HepG2 (cell line): ENCODE results near the gene NCAPD2. TPM values are rescaled to one million over a fixed set of nuclear protein-coding genes. Genes with fewer than 3 reads are reported as not detected.

Experiments used
- CHCHD3 ChIP-seq: sonication (generic); formaldehyde crosslinking; IDR thresholded peaks from 2 replicates; pipeline ENCODE4 v1.8.0; 2022; ENCODE audit warnings: mild to moderate bottlenecking, missing genetic modification reagents, moderate library complexity
- CSRNP2 ChIP-seq: sonication (generic); formaldehyde crosslinking; conservative IDR thresholded peaks from 2 replicates; pipeline ENCODE4 v1.8.0; 2022; ENCODE audit warnings: low read depth, missing genetic modification reagents
- FOXP4 ChIP-seq: sonication (generic); formaldehyde crosslinking; IDR thresholded peaks from 2 replicates; pipeline ENCODE4 v1.4.0; 2020; ENCODE audit warnings: missing genetic modification reagents
- HMG20A ChIP-seq: IDR thresholded peaks from 2 replicates; pipeline ENCODE4 v1.6.1; 2016; ENCODE audit warnings: borderline replicate concordance
- HMGA1 ChIP-seq: sonication (generic); formaldehyde crosslinking; conservative IDR thresholded peaks from 2 replicates; pipeline ENCODE4 v1.4.0; 2020; ENCODE audit warnings: missing genetic modification reagents
- JARID2 ChIP-seq: sonication (generic); formaldehyde crosslinking; IDR thresholded peaks from 2 replicates; pipeline ENCODE4 v1.8.1; 2023; ENCODE audit warnings: missing genetic modification reagents, inconsistent platforms; ENCODE audit not compliant: insufficient replicate concordance
- MXD3 ChIP-seq: IDR thresholded peaks from 2 replicates; pipeline ENCODE4 v1.6.1; 2016; ENCODE audit warnings: mild to moderate bottlenecking, missing biosample characterization, missing genetic modification reagents
- NFIC ChIP-seq: IDR thresholded peaks from 2 replicates; pipeline ENCODE4 v1.6.1; 2012; ENCODE audit warnings: mild to moderate bottlenecking, low read length, inconsistent platforms
- PTBP1 ChIP-seq: fragments of 200-400 bp; formaldehyde crosslinking; IDR thresholded peaks from 2 replicates; pipeline ENCODE4 v1.6.1; 2018; ENCODE audit warnings: low read length, low read depth; ENCODE audit not compliant: poor library complexity, severe bottlenecking
- RORA ChIP-seq: sonication (generic); formaldehyde crosslinking; IDR thresholded peaks from 2 replicates; pipeline ENCODE4 v1.5.0; 2020; ENCODE audit warnings: mild to moderate bottlenecking, missing genetic modification reagents, moderate library complexity
- SIN3B ChIP-seq: fragments of 150-350 bp; IDR thresholded peaks from 2 replicates; pipeline ENCODE4 v1.6.1; 2014; ENCODE audit warnings: low read length
- SMAD1 ChIP-seq: sonication (generic); formaldehyde crosslinking; IDR thresholded peaks from 2 replicates; pipeline ENCODE4 v1.4.0; 2020; ENCODE audit warnings: missing genetic modification reagents, low read depth, mild to moderate bottlenecking, borderline replicate concordance
- SMARCC2 ChIP-seq: fragments of 450-650 bp; IDR thresholded peaks from 2 replicates; pipeline ENCODE4 v1.6.1; 2017; ENCODE audit warnings: antibody characterized with exemption, mild to moderate bottlenecking
- TBP ChIP-seq: sonication (generic); formaldehyde crosslinking; IDR thresholded peaks from 2 replicates; pipeline ENCODE4 v1.5.0; 2020; ENCODE audit warnings: missing genetic modification reagents
- ZBTB34 ChIP-seq: sonication (generic); formaldehyde crosslinking; IDR thresholded peaks from 2 replicates; pipeline ENCODE4 v1.8.0; 2022; ENCODE audit warnings: mild to moderate bottlenecking, missing genetic modification reagents
- ZBTB8A ChIP-seq: sonication (generic); formaldehyde crosslinking; IDR thresholded peaks from 2 replicates; pipeline ENCODE4 v1.4.0; 2020; ENCODE audit warnings: mild to moderate bottlenecking, low read depth, missing genetic modification reagents, borderline replicate concordance
- ZNF124 ChIP-seq: sonication (generic); formaldehyde crosslinking; IDR thresholded peaks from 2 replicates; pipeline ENCODE4 v1.4.0; 2020; ENCODE audit warnings: missing genetic modification reagents
- ZNF20 ChIP-seq: sonication (generic); formaldehyde crosslinking; IDR thresholded peaks from 2 replicates; pipeline ENCODE4 v1.4.0; 2020; ENCODE audit warnings: mild to moderate bottlenecking, moderate library complexity, missing genetic modification reagents
- ZNF224 ChIP-seq: sonication (generic); formaldehyde crosslinking; IDR thresholded peaks from 2 replicates; pipeline ENCODE4 v1.5.0; 2020; ENCODE audit warnings: mild to moderate bottlenecking, missing genetic modification reagents
- ZNF263 ChIP-seq: sonication (generic); formaldehyde crosslinking; IDR thresholded peaks from 2 replicates; pipeline ENCODE4 v1.4.0; 2020; ENCODE audit warnings: missing genetic modification reagents
- ZNF354B ChIP-seq: sonication (generic); formaldehyde crosslinking; IDR thresholded peaks from 2 replicates; pipeline ENCODE4 v1.8.0; 2022; ENCODE audit warnings: mild to moderate bottlenecking, missing genetic modification reagents
- ZNF639 ChIP-seq: conservative IDR thresholded peaks from 2 replicates; pipeline ENCODE4 v1.6.1; 2018; ENCODE audit warnings: missing genetic modification reagents
- ZNF709 ChIP-seq: sonication (generic); formaldehyde crosslinking; IDR thresholded peaks from 2 replicates; pipeline ENCODE4 v1.5.0; 2020; ENCODE audit warnings: mild to moderate bottlenecking, missing genetic modification reagents
- ZNF720 ChIP-seq: sonication (generic); formaldehyde crosslinking; IDR thresholded peaks from 2 replicates; pipeline ENCODE4 v1.4.0; 2020; ENCODE audit warnings: missing genetic modification reagents
- polyA plus RNA-seq, 8 experiments: library from polyadenylated mRNA; depleted of rRNA in 3 of 8; stranded (reverse) in 7 of 8; unstranded in 1 of 8; fragments of >200 nt; fragmentation: Illumina TruSeq in 4 of 8; extraction: Trizol in 4 of 8; gene quantifications; 2 replicates each; pipeline versions ENCODE4 v1.2.1 to v1.2.3, GENCODE V29; 2011 to 2016; ENCODE audit warnings: low read depth in 4 of 8, missing spikeins in 1 of 8, mixed read lengths in 1 of 8; ENCODE audit not compliant: insufficient read depth in 1 of 8
- total RNA-seq, 5 experiments: library from RNA; depleted of rRNA; stranded (reverse); fragments of >200 nt; fragmentation: Illumina TruSeq; extraction: Trizol; gene quantifications; 2 replicates each; pipeline ENCODE4 v1.2.3, GENCODE V29; 2016; ENCODE audit warnings: low read depth in 1 of 5

Gene NCAPD2
- total and polyA plus RNA-seq, 2 of the 13 experiments (the other 11 are each of a cell fraction or from before 2014, with no cell fraction given): 51.1 to 65.6 TPM

GRCh38 chr12:6533923-6534694 lies 40.2 kb downstream of the NCAPD2 start, which contains the start of gene GAPDH (continued):
- no peak for TF ChIP-seq ZNF639
- no peak for TF ChIP-seq TBP (CRISPR knock-in tag)
- TF ChIP-seq SMAD1 (CRISPR knock-in tag): no peak
- peak; percentile 48; the same call in 1 of the 2 replicates for TF ChIP-seq ZNF224 (CRISPR knock-in tag)
- peak; percentile 85; the same call in 1 of the 2 replicates for TF ChIP-seq ZNF124
- TF ChIP-seq ZBTB8A (CRISPR knock-in tag): no peak
- no peak for TF ChIP-seq ZNF20 (CRISPR knock-in tag)
- 0 out of 2 replicates have a peak, but pooled peaks have one; percentile 8 for TF ChIP-seq ZNF354B (CRISPR knock-in tag)
- TF ChIP-seq HMG20A (CRISPR knock-in tag): no peak
- no peak for TF ChIP-seq HMGA1
- TF ChIP-seq CHCHD3 (CRISPR knock-in tag): no peak
- TF ChIP-seq FOXP4 (CRISPR knock-in tag): no peak; the same call in 1 of the 2 replicates
- TF ChIP-seq ZNF263 (CRISPR knock-in tag): 0 out of 2 replicates have a peak, but pooled peaks have one; percentile 38
- no peak for TF ChIP-seq JARID2 (CRISPR knock-in tag)
- TF ChIP-seq ZNF709 (CRISPR knock-in tag): 0 out of 2 replicates have a peak, but pooled peaks have one; percentile 69
- TF ChIP-seq RORA (CRISPR knock-in tag): no peak
- no peak for TF ChIP-seq SIN3B
- TF ChIP-seq SMARCC2: no peak
- no peak; the same call in 1 of the 2 replicates for TF ChIP-seq CSRNP2
- peak; percentile 62 for TF ChIP-seq PTBP1
- no peak for TF ChIP-seq ZNF720 (CRISPR knock-in tag)
- TF ChIP-seq MXD3 (CRISPR knock-in tag): peak; percentile 38; the same call in 1 of the 2 replicates
- TF ChIP-seq ZBTB34 (CRISPR knock-in tag): no peak; the same call in 1 of the 2 replicates
- 0 out of 2 replicates have a peak, but pooled peaks have one; percentile 57 for TF ChIP-seq NFIC
